Transverse colon (tissue), 4 donors: ENCODE data around the gene INTS2. TPM values are rescaled to one million over a fixed set of nuclear protein-coding genes. Genes with fewer than 3 reads are reported as not detected.

Experiments
- DNase-seq: peaks from one replicate; pipeline ENCODE4 v3.0.0-alpha.2; 2019
- H3K27ac ChIP-seq, 4 donors: fragments of 200-600 bp; sonication (generic); 2 replicates each; pipeline ENCODE4 v1.5.1; 2016 to 2018; ENCODE audit warnings: inconsistent platforms in 4 of 4
- H3K27me3 ChIP-seq: fragments of 200-600 bp; sonication (generic); 2 replicates; pipeline ENCODE4 v1.5.1; 2017; ENCODE audit warnings: inconsistent platforms
- H3K36me3 ChIP-seq, 4 donors: fragments of 200-600 bp; sonication (generic); 2 replicates each; pipeline ENCODE4 v1.5.1; 2017 to 2019; ENCODE audit warnings: inconsistent platforms in 4 of 4
- H3K4me1 ChIP-seq, 4 donors: fragments of 200-600 bp; sonication (generic); 2 replicates each; pipeline ENCODE4 v1.5.1; 2017 to 2020; ENCODE audit warnings: inconsistent platforms in 4 of 4
- H3K4me3 ChIP-seq, 4 donors: fragments of 200-600 bp; sonication (generic); 1 replicate in 1 of 4; 2 replicates in 3 of 4; pipeline versions ENCODE4 v1.5.1 to v1.6.1; 2017 to 2019; ENCODE audit warnings: inconsistent platforms in 4 of 4
- H3K9me3 ChIP-seq, 2 donors: fragments of 200-600 bp; sonication (generic); 2 replicates each; pipeline ENCODE4 v1.5.1; 2017 to 2019; ENCODE audit warnings: inconsistent platforms in 2 of 2
- CTCF ChIP-seq, 5 experiments: fragments of 200-600 bp in 3 of 5; fragments of 450-650 bp in 2 of 5; sonication (generic) in 3 of 5; IDR thresholded peaks; 1 replicate in 2 of 5; 2 replicates in 3 of 5; pipeline ENCODE4 v1.5.1; 2016 to 2017; ENCODE audit warnings: antibody characterized with exemption in 5 of 5, inconsistent platforms in 3 of 5, mild to moderate bottlenecking in 2 of 5, moderate library complexity in 1 of 5
- EP300 ChIP-seq: sonication (generic); formaldehyde crosslinking; IDR thresholded peaks from one replicate; pipeline ENCODE4 v1.6.1; 2017; ENCODE audit warnings: antibody characterized with exemption, low read depth
- POLR2A ChIP-seq: fragments of 450-650 bp; IDR thresholded peaks from one replicate; pipeline ENCODE4 v1.6.1; 2016; ENCODE audit warnings: antibody characterized with exemption, mild to moderate bottlenecking, moderate library complexity
- POLR2AphosphoS5 ChIP-seq, 3 donors: sonication (generic); formaldehyde crosslinking; IDR thresholded peaks; one replicate each; pipeline ENCODE4 v1.6.1; 2016; ENCODE audit warnings: antibody characterized with exemption in 3 of 3
- WGBS, 2 donors: methylation state at CpG; one replicate each; pipeline ENCODE4 v1.1.5; 2018; ENCODE audit warnings: low coverage in 1 of 2; 5-methylcytosine and 5-hydroxymethylcytosine counted together
- in situ Hi-C, 4 donors: fragments of 200-750 bp; cut with MboI; loops; one replicate each; pipeline versions ENCODE4 v1.15.0 to v1.15.1; 2017; ENCODE audit warnings: low sequenced_read_pairs in 3 of 4, low pct_ligation_motif_present in 1 of 4, low pct_unique_long_range_greater_than_20kb in 1 of 4
- intact Hi-C: fragments of 100-400 bp; cut with DNase I; formaldehyde crosslinking; loops from one replicate; pipeline ENCODE4 v1.15.1; 2023; ENCODE audit warnings: low total_unique reads
- total RNA-seq, 4 donors: library from RNA; depleted of rRNA; stranded (reverse); fragments of >200 nt; gene quantifications; one replicate each; pipeline ENCODE4 v1.1.0, GENCODE V29; 2016

Gene INTS2
- 10 to 100 TPM in 1 of 4 donors, 1 to 10 TPM in 3; 1.9 to 17.7 (median 7.9) TPM for total RNA-seq

- in situ Hi-C loops = no loop called here
- H3K27ac ChIP-seq = peak within 1 kb of the TSS; percentile 88 to 95 (median 90)
- TF ChIP-seq POLR2AphosphoS5 (IDR thresholded peaks at IDR 0.05) = peak; percentile 89 to 92 (median 91)
- TF ChIP-seq POLR2A = peak; percentile 70
- TF ChIP-seq CTCF (IDR thresholded peaks at IDR 0.05) = peak in 1 of 5 experiments; percentile 24
- TF ChIP-seq EP300 = no peak
- H3K36me3 ChIP-seq = no peaks in the 10 kb centered on the region
- H3K9me3 ChIP-seq = no peaks in the 10 kb centered on the region
- 0% methylated on average over 19 to 46 of the region's 58 CpGs for WGBS, 2 donors
- peak within 1 kb of the TSS; percentile 55 to 91 (median 72) for H3K4me3 ChIP-seq
- peak; percentile 97 for DNase-seq
- no peaks in the 10 kb centered on the region for H3K27me3 ChIP-seq
- intact Hi-C loops = loop anchor here (2.0 kb wide), 1 partner anchor 137 kb away; the partner anchor contains the start of gene MED13
- H3K4me1 ChIP-seq = peaks cover 8 to 19% (median 15%) of the 10 kb centered on the region in 4 donors
Observed at GRCh38 chr17:61927208-61928100, at the start of gene INTS2. TSS of gene INTS2 (minus strand) at chr17:61927982. CDS start at chr17:61926644, 1,338 bp downstream.

GRCh38 chr17:61974115-61974514 is 46.3 kb upstream of the INTS2 start:
- TF ChIP-seq EP300 (no peak), POLR2A (no peak), CTCF (IDR thresholded peaks at IDR 0.05) (no peak), POLR2AphosphoS5 (IDR thresholded peaks at IDR 0.05) (no peak)
- intact Hi-C loops (no loop called here), in situ Hi-C loops (no loop called here)
- Histone ChIP-seq H3K27ac (no peak overlapping the region), H3K9me3 (no peaks in the 10 kb centered on the region), H3K4me1 (no peaks in the 10 kb centered on the region), H3K4me3 (no peak overlapping the region), H3K27me3 (no peaks in the 10 kb centered on the region), H3K36me3 (peaks cover 0 to 43% (median 13%) of the 10 kb centered on the region in 4 donors)
- 93 to 98% methylated on average over 4 to 7 of the region's 7 CpGs for WGBS, 2 donors
- no peak for DNase-seq

- Histone ChIP-seq H3K27ac (no peak overlapping the region), H3K27me3 (no peaks in the 10 kb centered on the region), H3K4me1 (no peaks in the 10 kb centered on the region), H3K4me3 (no peak overlapping the region), H3K9me3 (no peaks in the 10 kb centered on the region), H3K36me3 (peaks cover 0 to 40% (median 19%) of the 10 kb centered on the region in 4 donors)
- in situ Hi-C loops (no loop called here), intact Hi-C loops (no loop called here)
- DNase-seq = no peak
- TF ChIP-seq POLR2A (no peak), CTCF (IDR thresholded peaks at IDR 0.05) (no peak), POLR2AphosphoS5 (IDR thresholded peaks at IDR 0.05) (no peak), EP300 (no peak)
Observed at GRCh38 chr17:61972311-61972710, 44.5 kb upstream of the INTS2 start.

GRCh38 chr17:61970030-61970429 is 42.2 kb upstream of the INTS2 start:
- Histone ChIP-seq H3K27me3 (no peaks in the 10 kb centered on the region), H3K4me3 (no peak overlapping the region), H3K36me3 (peaks cover 0 to 55% (median 24%) of the 10 kb centered on the region in 4 donors), H3K9me3 (no peaks in the 10 kb centered on the region), H3K4me1 (no peaks in the 10 kb centered on the region), H3K27ac (no peak overlapping the region)
- 100% methylated on average over 1 of the region's 1 CpG; no CpG with 5 or more reads in 1 of the 2 donors for whole genome bisulfite sequencing, 2 donors
- TF ChIP-seq EP300 = no peak
- TF ChIP-seq POLR2AphosphoS5 (IDR thresholded peaks at IDR 0.05) = no peak
- no peak for TF ChIP-seq POLR2A
- no peak for TF ChIP-seq CTCF (IDR thresholded peaks at IDR 0.05)
- intact Hi-C loops = no loop called here
- no peak for DNase-seq
- in situ Hi-C loops = no loop called here
